WTC11 (cell line): Measurements from ENCODE around the gene SND1.

Experiments
- CTCF ChIP-seq: fragments of 200-600 bp; IDR thresholded peaks from 2 replicates; pipeline ENCODE4 v1.8.0; 2022; ENCODE audit warnings: antibody characterized with exemption
- MYBL2 ChIP-seq: sonication (generic); formaldehyde crosslinking; IDR thresholded peaks from 2 replicates; pipeline ENCODE4 v1.8.1; 2023; ENCODE audit warnings: mild to moderate bottlenecking, moderate library complexity, missing genetic modification reagents
- TCF7 ChIP-seq: sonication (generic); formaldehyde crosslinking; IDR thresholded peaks from 2 replicates; pipeline ENCODE4 v1.8.0; 2022; ENCODE audit warnings: mild to moderate bottlenecking, low read depth, missing genetic modification reagents, moderate library complexity
- TEAD1 ChIP-seq: sonication (generic); formaldehyde crosslinking; IDR thresholded peaks from 2 replicates; pipeline ENCODE4 v1.8.0; 2022; ENCODE audit warnings: mild to moderate bottlenecking, missing genetic modification reagents
- TF ChIP-seq, protein P1 (sequence below): sonication (generic); formaldehyde crosslinking; IDR thresholded peaks from 2 replicates; pipeline ENCODE4 v1.8.1; 2023; ENCODE audit warnings: mild to moderate bottlenecking, missing genetic modification reagents
- TF ChIP-seq, protein P2 (sequence below): sonication (generic); formaldehyde crosslinking; IDR thresholded peaks from 2 replicates; pipeline ENCODE4 v1.8.1; 2023; ENCODE audit warnings: mild to moderate bottlenecking, missing genetic modification reagents, moderate library complexity
- TF ChIP-seq, protein P3 (sequence below): sonication (generic); formaldehyde crosslinking; conservative IDR thresholded peaks from 2 replicates; pipeline ENCODE4 v1.8.1; 2023; ENCODE audit warnings: mild to moderate bottlenecking, low read depth, missing genetic modification reagents, moderate library complexity

GRCh38 chr7:128037081-128037480 is 385.1 kb downstream of the SND1 start:
- no peak for TF ChIP-seq CTCF
- TF ChIP-seq, protein P1, sequence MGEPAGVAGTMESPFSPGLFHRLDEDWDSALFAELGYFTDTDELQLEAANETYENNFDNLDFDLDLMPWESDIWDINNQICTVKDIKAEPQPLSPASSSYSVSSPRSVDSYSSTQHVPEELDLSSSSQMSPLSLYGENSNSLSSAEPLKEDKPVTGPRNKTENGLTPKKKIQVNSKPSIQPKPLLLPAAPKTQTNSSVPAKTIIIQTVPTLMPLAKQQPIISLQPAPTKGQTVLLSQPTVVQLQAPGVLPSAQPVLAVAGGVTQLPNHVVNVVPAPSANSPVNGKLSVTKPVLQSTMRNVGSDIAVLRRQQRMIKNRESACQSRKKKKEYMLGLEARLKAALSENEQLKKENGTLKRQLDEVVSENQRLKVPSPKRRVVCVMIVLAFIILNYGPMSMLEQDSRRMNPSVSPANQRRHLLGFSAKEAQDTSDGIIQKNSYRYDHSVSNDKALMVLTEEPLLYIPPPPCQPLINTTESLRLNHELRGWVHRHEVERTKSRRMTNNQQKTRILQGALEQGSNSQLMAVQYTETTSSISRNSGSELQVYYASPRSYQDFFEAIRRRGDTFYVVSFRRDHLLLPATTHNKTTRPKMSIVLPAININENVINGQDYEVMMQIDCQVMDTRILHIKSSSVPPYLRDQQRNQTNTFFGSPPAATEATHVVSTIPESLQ (CRISPR knock-in tag), result no peak
- TF ChIP-seq, protein P2, sequence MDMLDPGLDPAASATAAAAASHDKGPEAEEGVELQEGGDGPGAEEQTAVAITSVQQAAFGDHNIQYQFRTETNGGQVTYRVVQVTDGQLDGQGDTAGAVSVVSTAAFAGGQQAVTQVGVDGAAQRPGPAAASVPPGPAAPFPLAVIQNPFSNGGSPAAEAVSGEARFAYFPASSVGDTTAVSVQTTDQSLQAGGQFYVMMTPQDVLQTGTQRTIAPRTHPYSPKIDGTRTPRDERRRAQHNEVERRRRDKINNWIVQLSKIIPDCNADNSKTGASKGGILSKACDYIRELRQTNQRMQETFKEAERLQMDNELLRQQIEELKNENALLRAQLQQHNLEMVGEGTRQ (CRISPR knock-in tag), result no peak
- TF ChIP-seq MYBL2 (CRISPR knock-in tag), result no peak
- no peak for TF ChIP-seq TEAD1
- TF ChIP-seq, protein P3, sequence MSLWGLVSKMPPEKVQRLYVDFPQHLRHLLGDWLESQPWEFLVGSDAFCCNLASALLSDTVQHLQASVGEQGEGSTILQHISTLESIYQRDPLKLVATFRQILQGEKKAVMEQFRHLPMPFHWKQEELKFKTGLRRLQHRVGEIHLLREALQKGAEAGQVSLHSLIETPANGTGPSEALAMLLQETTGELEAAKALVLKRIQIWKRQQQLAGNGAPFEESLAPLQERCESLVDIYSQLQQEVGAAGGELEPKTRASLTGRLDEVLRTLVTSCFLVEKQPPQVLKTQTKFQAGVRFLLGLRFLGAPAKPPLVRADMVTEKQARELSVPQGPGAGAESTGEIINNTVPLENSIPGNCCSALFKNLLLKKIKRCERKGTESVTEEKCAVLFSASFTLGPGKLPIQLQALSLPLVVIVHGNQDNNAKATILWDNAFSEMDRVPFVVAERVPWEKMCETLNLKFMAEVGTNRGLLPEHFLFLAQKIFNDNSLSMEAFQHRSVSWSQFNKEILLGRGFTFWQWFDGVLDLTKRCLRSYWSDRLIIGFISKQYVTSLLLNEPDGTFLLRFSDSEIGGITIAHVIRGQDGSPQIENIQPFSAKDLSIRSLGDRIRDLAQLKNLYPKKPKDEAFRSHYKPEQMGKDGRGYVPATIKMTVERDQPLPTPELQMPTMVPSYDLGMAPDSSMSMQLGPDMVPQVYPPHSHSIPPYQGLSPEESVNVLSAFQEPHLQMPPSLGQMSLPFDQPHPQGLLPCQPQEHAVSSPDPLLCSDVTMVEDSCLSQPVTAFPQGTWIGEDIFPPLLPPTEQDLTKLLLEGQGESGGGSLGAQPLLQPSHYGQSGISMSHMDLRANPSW (CRISPR knock-in tag), result no peak
- no peak for TF ChIP-seq TCF7 (CRISPR knock-in tag)
